Measurements from ENCODE around the gene RBKS. TPM values are rescaled to one million over a fixed set of nuclear protein-coding genes. Genes with fewer than 3 reads are reported as not detected.

The RBKS gene
- total and polyA plus RNA-seq, 2 of the 8 experiments (the other 6 are each of a cell fraction or from before 2014, with no cell fraction given): 1.1 to 1.5 TPM

- 0 out of 7 replicates have a peak, but pooled peaks cover 0 to 2% (median 0%) of the 10 kb centered on the region in 4 experiments for H3K4me1 ChIP-seq (replicated peaks in 1 of 4; ENCODE audit: control insufficient read depth in 3 of 4, insufficient read depth in 4 of 4, low read length in 3 of 4)
- DNase-seq (ENCODE audit: low read depth in 1 of 2, low spot score in 2 of 2): no peak
- H3K4me3 ChIP-seq (ENCODE audit: extremely low read depth in 1 of 4, insufficient read depth in 2 of 4, low read depth in 3 of 4, low read length in 4 of 4): no peak overlapping the region
- no peak overlapping the region for H3K4me2 ChIP-seq (ENCODE audit: insufficient read depth in 1 of 2, low read depth in 2 of 2, low read length in 2 of 2)
- ChIA-PET POLR2A (ENCODE audit: partially characterized antibody) (no interaction called here), CTCF (ENCODE audit: partially characterized antibody) (no interaction called here)
- H3K79me1 ChIP-seq (ENCODE audit: low read depth, low read length): no peaks in the 10 kb centered on the region
- H2BK20ac ChIP-seq (ENCODE audit: low read length): no peak overlapping the region
- H2BK120ac ChIP-seq (replicated peaks; ENCODE audit: low read depth, low read length): no peak overlapping the region
- H2BK5ac ChIP-seq (ENCODE audit: low read depth, low read length): no peak overlapping the region
- H4K91ac ChIP-seq (replicated peaks; ENCODE audit: insufficient read length, low read length): no peak overlapping the region
- H4K8ac ChIP-seq (ENCODE audit: extremely low read depth, insufficient read depth, low read length): no peak overlapping the region
- H3K23me2 ChIP-seq (ENCODE audit: low read depth, low read length): no peaks in the 10 kb centered on the region
- no peak overlapping the region for H3K56ac ChIP-seq (replicated peaks; ENCODE audit: insufficient read length, low read depth, low read length)
- H3K4ac ChIP-seq (replicated peaks; ENCODE audit: insufficient read length, low read depth, low read length): no peak overlapping the region
- no peak overlapping the region for H3K14ac ChIP-seq (ENCODE audit: insufficient read length)
- 92% methylated on average over 2 of the region's 2 CpGs; no CpG with 5 or more reads in 1 of the 2 experiments for WGBS, 2 experiments (ENCODE audit: extremely low coverage in 1 of 2, insufficient coverage in 1 of 2, insufficient read length in 1 of 2, insufficient replicate concordance in 2 of 2, low coverage in 1 of 2, low lambda C conversion rate in 2 of 2, missing lambda C conversion rate in 1 of 2)
- no peak overlapping the region for H3K23ac ChIP-seq (ENCODE audit: insufficient read length)
- no peak overlapping the region for H2AK5ac ChIP-seq (ENCODE audit: low read depth, low read length)
- H2BK15ac ChIP-seq (ENCODE audit: low read length): no peak overlapping the region
- H3K9ac ChIP-seq (replicated peaks in 1 of 4; ENCODE audit: extremely low read depth in 1 of 4, low read depth in 3 of 4, low read length in 3 of 4): no peak overlapping the region
- no peak overlapping the region for H4K5ac ChIP-seq (ENCODE audit: insufficient read length, low read depth, low read length)
- H3K27ac ChIP-seq (ENCODE audit: low read depth, low read length): no peak overlapping the region
- no peaks in the 10 kb centered on the region for H4K20me1 ChIP-seq (replicated peaks in 1 of 2; ENCODE audit: control insufficient read depth in 1 of 2, insufficient read depth in 2 of 2, low read length in 2 of 2)
- FAIRE-seq: no peak
- no peak overlapping the region for H3K18ac ChIP-seq (ENCODE audit: extremely low read depth, low read length)
- H3K9me3 ChIP-seq (ENCODE audit: insufficient read depth in 2 of 2, low read depth in 1 of 2, low read length in 1 of 2): no peaks in the 10 kb centered on the region
- H2AFZ ChIP-seq (ENCODE audit: low read length): no peak overlapping the region
- H3K27me3 ChIP-seq (replicated peaks in 1 of 4; ENCODE audit: control insufficient read depth in 3 of 4, extremely low read depth in 1 of 4, insufficient read depth in 3 of 4, low read length in 3 of 4): no peaks in the 10 kb centered on the region
- H3K36me3 ChIP-seq (ENCODE audit: control insufficient read depth in 2 of 4, insufficient read depth in 4 of 4, low read length in 3 of 4): no peaks in the 10 kb centered on the region
- H2BK12ac ChIP-seq (ENCODE audit: low read depth, low read length): no peak overlapping the region
- no peaks in the 10 kb centered on the region for H3K79me2 ChIP-seq (ENCODE audit: control insufficient read depth in 1 of 2, insufficient read depth in 2 of 2, low read length in 2 of 2)
- TF ChIP-seq ZNF274 (IDR thresholded peaks at IDR 0.05; ENCODE audit: borderline replicate concordance, extremely low read depth, low read length) (no peak), YY1 (IDR thresholded peaks at IDR 0.05; ENCODE audit: low read depth, low read length) (no peak), EGR1 (IDR thresholded peaks at IDR 0.05; ENCODE audit: borderline replicate concordance, low read depth, low read length) (no peak), RFX5 (IDR thresholded peaks at IDR 0.05; ENCODE audit: borderline replicate concordance, low read depth, low read length) (no peak), EZH2 (IDR thresholded peaks at IDR 0.05; ENCODE audit: low read depth, low read length, severe bottlenecking) (no peak), SP1 (IDR thresholded peaks at IDR 0.05; ENCODE audit: low read depth, low read length) (no peak), RBBP5 (IDR thresholded peaks at IDR 0.05; ENCODE audit: borderline replicate concordance, low read depth, low read length) (no peak), PHF8 (conservative IDR thresholded peaks at IDR 0.05; ENCODE audit: low read depth, low read length) (no peak), CHD2 (IDR thresholded peaks at IDR 0.05; ENCODE audit: low read length) (no peak), BRCA1 (IDR thresholded peaks at IDR 0.05; ENCODE audit: low read depth, low read length) (no peak), CTCF (IDR thresholded peaks at IDR 0.05; ENCODE audit: control extremely low read depth in 1 of 3, insufficient read depth in 1 of 3, low read depth in 1 of 3, low read length in 3 of 3) (no peak), SRF (IDR thresholded peaks at IDR 0.05; ENCODE audit: low read depth, low read length) (no peak)
Observed at GRCh38 chr2:27921424-27921823, 31.2 kb upstream of the RBKS start.

All from H1 (cell line).